KG1 (cell line): ENCODE measurements around the gene TRIM29.

Experiments
- DNase-seq: peaks from one replicate; lab custom pipeline; 2025; lab: John Stamatoyannopoulos, UW

TRIM29 gene

DNA sequence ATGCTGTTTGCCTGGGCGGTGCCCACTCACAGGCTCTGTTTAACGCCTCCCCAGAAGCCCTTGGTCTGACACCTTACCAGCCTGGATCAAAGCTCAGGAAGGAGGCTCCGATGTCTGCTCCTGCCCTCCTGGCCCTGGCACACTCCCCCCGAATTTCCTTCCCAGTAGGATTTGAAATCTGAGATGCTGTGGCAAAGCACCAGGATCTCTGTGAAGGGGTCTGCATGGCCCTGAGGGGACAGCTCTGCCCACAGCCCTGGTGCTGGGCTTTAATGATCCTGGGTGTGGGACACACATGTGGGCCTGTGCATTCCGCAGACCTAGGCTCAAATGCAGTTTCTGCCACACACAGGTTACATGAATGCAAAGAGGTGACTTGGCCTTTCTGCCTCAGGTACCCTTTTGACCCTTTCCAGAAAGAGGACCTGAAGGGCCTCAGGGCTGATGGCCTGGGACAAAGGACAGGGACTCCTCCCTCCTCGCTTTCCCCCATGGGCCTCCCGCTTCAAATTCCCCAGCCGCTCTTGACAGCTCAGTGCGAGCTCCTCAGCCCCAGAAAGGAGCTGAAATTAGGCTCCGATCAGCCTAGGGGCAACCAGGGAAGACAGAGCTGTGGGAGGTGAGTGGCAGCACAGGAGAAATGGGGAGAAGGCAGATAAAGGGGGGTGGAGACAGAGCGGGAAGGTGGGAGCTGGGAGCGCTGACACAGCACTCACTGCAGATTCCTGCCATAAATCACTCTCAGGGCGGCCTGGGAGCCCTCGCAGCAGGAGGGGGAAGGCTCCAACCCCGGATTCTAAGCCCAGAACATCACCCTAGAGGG, 41.3 kb downstream of the TRIM29 start:
- DNase-seq, result no peak

DNA sequence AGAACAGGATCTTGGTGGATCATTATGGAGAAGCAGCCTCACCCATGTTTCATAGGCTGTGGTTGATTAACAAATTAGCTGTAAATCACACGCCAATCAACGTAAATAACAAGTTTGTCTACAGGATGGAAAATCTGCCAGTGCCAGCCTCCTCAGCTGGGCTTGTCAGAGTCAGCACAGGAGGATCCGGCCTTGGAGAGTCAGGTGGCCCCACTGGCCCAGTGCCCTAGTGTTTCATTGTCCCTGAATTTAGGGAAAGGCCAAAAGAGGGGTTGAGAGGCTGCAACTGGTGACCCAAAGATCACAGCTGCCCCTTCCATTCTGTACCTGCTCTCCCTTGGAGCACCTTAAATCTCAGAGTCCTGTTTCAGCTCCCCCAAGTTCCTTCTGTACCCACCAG, 42.4 kb downstream of the TRIM29 start:
- DNase-seq, result no peak

DNA sequence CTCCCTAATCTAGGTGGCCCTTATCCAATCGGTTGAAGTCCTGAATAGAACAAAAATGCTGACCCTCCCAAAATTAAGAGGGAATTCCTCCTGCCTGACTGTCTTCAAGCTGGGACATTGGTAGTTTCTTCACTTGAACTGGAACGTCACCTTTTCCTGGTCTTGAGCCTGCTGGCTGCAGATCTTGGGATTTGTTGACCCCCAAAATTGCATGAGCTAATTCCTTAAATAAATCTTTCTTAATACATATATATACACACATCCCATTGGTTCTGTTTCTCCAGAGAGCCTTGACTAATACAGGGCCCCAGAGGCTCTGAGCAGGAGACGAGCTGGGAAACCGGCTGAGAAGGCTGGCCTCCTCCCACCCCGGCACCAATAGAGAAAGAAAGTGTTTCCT, 46.2 kb downstream of the TRIM29 start:
- DNase-seq, result no peak

DNA sequence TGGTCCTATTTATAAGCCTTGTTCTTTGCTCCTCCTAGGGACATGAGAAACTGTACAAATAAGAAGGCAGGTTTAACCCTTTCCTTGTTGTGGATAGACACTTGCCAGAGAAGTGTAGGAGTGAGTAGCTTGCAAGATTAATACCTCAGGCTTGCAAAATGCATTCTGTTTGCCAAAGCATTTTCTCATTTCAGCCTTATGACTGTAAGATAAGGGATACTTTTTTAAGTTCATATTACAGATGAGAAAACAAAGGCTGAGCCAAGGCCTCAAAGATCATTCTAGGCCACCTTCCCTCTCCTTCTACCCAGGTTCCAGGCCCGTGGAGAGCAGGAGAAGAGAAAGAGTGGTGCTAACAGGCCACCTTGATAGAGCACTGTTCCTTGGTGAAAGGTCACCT, 46.8 kb downstream of the TRIM29 start:
- DNase-seq, result no peak

DNA sequence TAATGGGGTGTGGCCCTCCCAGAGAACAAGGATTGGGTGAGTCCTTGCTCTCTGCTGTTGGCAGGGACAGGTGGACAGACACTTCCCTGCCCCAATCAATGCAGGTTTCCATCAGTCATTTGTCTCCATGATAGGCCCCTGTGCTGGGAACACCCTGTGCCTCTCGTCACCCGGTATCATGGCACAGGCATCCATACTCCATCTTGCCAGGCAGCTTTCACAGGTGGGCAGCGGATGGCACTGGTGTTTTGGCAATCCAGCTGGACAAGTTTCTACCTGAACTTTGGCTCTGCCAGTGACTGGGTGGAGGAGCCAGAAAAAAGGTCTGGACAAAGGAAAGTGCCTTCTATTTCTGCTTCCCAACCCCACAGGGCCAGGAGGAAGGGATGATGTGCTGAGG, 47.5 kb downstream of the TRIM29 start:
- no peak for DNase-seq

DNA sequence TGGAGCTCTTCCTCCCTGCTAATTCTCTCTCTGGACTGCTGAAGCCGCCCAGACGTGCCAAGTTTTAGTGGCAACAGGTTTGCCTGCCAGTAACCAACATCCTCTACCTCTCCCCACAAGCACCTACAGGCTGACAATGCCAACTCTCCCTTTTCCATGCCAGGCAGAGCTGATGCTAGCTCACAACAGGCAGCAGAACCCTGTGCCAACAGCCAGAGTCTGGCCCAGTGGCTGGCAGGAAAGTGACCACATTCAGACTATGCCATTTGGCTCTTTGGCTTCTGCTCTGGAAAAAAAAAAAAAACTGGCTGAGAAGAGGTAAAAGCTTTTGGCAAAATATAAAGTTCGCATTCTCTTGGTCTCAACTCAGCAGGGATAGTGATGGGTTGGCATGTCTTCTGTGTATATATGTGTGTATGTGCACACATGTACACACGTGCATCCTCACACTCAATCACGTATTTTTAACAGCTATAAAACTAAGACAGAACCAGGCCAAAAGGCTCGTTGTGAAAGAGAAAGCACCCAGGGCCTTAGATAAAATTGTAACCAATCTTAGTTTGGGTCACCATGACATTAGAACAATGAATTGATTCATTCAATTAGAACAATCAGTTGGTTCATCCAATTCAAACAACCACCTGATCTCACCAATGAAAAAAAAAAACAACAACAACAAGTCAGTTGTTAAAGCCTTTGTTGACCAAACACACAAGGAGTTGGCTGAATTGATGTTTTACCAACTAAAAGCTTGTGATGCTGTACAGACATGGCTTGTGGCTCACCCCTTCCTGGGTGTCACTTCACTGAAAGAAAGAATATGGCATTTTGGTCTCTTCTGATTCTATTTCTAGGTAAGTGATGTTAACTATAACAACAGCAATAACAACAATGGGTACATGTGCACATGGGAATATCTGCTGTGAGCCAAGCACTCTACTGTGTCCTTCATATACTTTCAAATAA, 48.6 kb downstream of the TRIM29 start:
- no peak for DNase-seq

DNA sequence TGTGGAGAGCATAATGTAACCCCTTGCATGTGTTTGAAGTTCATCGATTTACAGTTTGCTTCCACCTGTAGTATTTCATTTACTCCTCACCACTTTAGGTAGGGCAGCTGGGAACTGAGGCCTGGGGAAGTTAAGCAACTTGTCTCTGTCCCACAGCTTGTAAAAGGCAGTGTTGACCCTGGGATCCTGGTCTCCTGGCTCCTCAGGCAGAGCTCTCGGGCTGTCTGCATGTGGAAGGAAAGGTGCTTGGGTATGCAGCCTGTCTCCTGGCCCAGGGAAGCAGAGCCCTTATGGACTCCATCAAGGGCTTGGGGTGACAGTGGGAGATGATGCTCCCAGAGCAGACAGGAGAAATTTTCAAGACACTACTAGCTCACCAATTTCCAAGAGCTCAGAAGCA, 49.9 kb downstream of the TRIM29 start:
- DNase-seq, result no peak

DNA sequence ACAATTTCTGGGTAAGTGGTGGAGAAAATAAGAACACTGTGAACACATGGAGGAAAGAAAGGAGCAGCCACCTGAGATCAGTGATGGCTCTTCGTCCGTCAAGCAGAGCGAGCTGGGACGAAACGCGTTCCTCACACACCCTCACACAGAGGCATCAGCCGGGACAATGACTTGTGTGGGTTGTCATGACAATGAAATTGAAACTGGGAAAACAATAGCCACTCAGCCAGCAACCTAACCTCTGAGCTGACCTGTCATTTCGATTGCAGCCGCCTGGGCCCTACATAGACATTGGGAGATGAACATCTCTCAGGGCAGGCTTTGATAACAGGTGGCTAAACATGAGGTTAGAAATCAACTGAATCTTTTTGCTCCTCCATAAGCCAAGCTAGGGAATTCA, 51.3 kb downstream of the TRIM29 start:
- no peak for DNase-seq

DNA sequence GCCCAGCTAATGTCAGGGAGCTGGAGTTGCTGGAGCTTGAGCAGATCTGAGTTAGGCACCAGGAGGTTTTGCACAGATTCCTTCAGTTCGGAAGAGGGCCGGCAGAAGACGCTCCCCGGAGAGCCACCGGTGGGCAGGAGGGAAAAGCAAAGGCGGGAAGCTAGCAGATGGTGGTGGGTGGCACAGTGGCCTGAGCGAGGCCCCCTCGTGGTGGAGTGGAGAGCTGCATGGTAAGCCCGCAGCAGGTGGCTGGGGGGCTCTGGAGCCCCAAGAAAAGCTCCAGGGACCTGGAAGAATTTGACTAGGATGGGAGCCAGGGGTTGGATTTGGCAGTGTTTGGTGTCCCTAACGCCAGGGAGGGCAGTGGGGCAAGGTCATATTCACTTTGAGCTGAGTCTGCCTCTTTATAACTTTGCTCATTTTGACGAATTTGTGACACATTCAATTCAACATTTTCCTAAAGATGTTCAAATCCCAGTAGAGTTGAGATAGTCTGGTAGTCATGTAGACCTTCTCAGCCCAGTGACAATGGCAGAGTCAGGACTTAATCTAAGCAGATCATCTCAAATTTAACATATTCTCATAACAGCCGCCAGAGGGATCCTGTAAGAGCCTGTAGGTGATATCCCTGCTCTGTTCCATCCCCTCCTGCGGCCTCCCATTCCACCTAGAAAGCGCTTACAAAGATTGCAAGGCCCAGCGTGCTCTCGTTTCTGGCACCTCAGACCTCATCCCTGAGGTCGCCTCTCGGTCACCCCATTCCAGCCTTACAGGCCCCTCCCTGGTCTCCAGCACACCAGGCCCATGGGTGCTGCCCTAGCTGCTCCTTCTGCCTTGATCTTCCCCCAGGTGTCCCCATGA, 57.9 kb downstream of the TRIM29 start:
- DNase-seq, result no peak

DNA sequence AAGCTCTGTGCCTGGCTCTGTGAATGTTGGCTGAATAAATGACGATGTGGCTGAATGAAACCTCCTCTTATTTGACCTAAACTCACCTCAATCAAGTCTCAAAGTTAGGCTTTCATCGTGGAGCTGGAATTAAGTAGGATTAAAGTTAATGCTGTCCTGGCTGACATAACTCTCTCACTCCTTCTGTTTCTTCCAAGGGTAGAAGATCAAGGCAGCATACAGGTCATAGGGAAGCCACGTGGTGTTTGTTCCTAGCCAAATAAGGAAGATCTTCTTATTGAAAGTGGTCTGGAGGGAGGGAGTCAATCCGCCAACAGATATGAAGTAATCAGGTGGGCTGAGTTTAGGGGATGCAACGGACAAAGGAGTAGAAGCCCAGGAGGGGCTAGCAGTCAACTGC, 59.5 kb downstream of the TRIM29 start:
- no peak for DNase-seq

DNA sequence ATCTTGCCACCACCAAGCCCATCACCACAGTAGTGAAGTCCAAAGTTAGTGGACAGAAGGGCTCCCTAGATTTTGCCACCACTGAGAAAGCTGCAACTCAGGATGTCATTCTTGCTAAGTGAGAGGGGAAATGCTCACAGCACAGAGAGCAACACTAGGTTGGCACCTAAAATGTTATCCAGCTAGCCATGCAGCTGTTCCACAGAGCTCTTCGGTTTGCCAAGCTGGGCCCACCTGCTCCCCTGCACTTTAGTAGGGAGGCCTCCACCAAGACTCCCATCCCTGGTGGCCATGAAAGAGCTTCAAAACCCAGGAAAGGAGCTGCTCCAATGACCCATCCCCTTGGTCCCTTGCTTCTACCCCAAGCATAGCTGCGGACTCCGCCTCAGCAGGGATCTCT, 63.8 kb downstream of the TRIM29 start:
- no peak for DNase-seq

DNA sequence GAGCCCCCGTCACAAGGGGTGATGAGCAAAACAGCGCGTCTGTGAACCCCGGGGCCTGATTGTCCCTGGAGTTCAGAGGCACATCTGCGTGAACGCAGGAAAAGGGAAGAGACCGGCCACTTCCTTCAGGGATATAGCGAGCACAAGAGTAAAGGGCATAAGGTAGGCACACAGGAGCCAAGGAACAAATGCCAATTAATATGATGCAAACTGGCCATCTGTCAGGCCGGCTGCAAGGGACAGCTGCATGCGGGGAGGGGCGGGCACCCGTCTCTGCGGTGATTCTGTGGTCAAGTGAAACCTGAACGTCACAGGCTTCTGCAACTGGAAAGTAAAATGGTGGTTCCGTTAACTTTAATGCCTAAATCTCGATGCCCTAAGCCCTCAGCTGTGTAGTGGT, 64.7 kb downstream of the TRIM29 start:
- no peak for DNase-seq

DNA sequence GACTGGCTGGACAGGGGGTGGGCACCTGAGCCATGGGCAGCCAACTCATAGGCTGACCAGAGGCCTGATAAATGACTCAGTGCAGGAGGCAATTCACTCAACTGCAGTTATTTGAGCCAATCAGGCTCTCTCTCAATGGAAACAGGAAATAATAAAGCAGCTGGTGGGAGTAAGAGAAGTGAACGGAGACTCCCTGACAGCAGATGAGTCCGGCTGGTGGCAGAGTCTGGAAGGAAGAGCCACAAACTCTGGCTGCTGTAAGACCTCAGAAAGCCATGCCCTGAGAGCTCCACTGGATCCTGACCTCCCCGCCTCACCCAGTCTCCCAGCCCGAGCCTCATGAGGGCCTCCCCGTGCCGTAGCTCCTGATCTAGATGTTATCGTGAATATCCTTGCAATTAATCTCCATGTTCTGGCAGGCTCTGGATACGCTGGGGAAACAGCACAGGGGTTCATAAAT, 69.8 kb downstream of the TRIM29 start:
- no peak for DNase-seq

DNA sequence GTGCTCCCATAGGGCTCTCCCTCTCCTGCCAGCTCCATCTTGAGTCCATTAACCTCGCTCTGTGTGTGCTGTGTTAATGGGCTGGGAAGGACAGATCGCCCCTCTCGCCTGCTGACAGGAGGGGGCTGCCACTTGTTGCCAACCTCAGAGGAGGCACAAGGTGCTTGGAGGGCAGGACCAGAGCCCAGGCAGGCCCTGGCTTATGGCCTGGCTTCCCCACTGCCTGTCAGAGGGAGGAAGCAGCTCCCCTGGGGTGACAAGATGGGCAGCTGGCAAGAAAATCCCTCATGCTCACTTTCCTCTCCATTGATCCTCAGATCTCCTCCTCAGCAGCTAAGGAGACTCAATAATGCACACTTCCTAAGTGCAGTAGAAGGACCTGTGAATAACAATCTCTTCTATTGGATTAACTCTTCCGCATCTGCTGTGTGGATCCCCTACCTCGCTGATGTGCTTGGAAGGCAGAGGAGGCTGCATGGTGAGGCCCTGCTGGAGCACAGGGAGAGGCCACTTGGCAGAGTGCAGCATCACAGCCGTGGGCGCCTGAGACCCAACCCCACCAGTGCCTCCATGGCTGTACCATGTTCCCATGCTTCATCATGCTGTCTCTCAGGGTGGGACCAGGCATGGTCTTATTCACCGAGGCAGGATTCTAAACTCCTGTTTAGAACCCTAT, 70.3 kb downstream of the TRIM29 start:
- no peak for DNase-seq

DNA sequence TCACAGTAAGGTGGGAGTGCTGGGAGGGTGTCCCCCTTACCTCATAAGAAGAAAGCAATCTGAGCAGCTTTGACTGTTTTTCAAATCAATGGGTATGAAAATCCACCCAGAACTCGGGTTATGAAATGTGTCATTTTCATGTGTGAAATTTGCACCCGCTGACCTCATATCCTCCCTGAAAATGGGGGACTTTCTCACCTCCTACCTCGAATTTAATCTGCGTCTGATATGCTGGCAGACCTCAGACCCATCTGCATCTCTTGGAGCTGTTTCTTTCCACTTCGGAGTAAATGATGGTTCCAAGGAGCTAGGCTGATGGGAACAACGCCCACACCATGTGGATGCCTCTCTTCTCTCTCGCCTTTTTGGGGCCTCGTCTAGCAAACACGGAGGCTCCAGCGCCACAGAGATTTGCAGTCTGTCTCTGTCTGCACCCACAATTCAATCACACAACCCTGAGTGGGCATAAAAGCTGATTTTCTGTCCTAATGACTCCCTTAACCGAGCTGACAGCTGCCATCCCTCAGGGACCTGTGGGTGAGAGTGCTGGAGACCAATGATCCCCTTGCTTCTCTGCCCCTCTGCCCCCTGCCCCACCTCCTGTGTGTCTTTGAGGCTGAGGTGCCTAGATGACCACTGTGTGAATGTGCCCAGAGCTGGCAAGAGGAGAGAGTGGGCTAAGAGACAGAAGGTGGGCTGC, 71.0 kb downstream of the TRIM29 start:
- no peak for DNase-seq

DNA sequence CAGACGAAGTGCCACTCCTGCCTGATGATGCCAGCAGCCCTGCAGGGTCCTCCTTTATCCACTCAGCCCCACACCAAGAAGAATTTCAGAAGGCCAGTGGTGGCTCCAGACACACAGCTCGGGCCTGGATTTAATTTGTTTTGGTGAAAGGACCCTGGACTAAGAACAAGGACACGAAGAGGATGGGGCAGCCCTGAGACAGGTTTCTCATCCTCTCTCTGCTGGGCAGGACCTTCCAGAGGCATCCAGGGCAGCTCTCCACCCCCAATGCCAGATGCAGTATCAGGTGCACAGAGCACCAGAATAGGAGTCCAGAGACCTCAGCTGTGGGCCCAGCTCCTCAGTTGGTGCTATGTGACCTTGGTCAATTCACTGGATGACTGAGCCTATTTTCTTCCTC, 72.0 kb downstream of the TRIM29 start:
- DNase-seq, result no peak

DNA sequence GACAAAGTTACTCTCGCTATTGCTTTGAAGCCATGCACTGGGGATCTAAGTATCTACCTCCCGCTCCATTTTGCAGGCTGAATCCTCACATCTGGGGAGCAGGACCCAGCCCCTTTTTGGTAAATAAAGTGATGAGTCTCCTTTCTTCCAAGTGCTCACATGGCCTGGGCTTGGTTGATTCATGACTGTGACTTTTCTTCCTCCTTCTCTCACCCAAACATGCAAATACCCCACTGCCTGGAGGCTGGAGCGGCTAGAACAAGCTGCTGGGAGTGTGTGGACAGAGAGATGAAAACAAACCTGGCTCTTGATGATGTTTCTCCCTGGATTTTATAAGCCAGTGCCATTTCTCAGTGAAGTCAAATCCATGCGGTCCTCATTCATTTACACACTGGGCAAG, 72.7 kb downstream of the TRIM29 start:
- no peak for DNase-seq

DNA sequence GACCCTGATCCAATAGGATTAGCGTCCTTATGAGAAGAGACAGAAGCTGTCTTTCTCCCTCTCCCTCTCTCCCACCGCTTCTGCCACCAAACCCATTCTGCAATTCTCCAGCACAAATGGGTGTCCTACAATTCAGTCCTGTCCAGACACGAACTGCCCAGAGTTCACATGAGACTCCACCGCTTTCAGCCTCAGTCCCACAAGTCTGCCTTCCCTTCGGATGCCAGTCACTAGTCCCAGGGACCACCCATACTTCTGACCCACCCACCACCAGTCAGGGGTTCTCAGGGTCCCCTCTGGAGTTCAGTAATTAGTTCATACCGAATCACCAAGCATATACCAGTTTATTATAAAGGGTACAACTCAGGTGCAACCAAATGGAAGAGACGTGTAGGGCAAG, 73.6 kb downstream of the TRIM29 start:
- no peak for DNase-seq

DNA sequence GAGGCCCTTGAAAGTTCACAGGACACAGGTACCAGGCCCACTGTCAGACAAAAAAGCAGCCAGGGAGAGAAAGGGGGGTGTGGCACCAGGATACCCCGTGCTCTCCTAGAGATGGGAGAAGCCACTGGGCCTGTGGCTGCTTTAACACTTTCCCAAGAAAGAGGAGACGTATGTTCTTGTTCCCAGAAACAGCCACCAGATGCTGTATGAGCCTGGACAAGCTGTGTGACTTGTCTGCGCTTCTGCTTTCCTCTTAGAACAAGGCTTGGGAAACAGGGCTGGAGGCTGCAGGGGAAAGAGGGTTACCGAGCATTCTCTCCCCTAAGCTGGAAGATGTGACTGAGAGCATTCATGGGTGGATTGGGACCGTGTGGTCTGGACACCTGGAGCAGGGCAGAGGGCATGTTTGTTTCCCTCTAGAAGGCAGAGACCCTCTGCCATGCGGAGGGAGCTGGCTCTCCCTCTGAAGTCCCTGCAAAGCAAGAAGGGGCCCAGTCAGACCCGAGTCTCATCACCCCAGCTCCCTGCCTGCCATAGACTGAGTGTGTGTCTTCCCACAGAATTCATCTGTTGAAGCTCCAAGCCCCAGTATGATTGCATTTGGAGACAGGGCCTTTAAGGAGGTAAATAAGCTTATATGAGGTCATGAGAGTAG, 74.1 kb downstream of the TRIM29 start:
- DNase-seq, result no peak

DNA sequence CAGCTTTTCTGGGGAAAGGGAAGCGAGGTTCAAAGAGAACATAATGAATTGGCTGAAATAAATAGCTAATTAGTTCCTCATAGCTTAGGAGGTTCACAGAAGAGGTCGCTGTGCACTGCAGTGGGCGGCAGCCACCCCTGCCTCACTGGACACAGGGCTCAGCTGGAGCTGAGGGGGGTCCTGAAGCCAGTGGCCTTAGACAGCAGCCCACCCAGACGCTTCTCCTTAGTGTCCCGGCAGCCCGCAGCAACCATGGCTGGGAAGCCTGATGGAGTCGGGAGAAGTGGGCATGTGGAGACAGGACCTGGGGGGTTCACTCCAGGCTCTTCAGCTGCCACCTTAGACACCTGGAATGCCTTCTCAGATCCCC, 75.4 kb downstream of the TRIM29 start:
- no peak for DNase-seq
